ENCODE measurements around the gene FLNC. TPM values are rescaled to one million over a fixed set of nuclear protein-coding genes. Genes with fewer than 3 reads are reported as not detected.
A peak's percentile ranks its signal among the peaks of the same experiment; 100 is the strongest.

Gene FLNC
- total and polyA plus RNA-seq, 9 of the 15 experiments (the other 6 are each of a cell fraction or from before 2014, with no cell fraction given): 0.90 to 155 (median 28.8) TPM

GRCh38 chr7:128831178-128831993 is 1.2 kb downstream of the FLNC start (continued):
- TF ChIP-seq SMAD1 (IDR thresholded peaks at IDR 0.05; ENCODE audit: low read depth, low read length, partially characterized antibody): peak; percentile 50
- TF ChIP-seq ETV6 (IDR thresholded peaks at IDR 0.05; ENCODE audit: borderline replicate concordance in 1 of 2, low read depth in 2 of 2, low read length in 1 of 2): 0 out of 4 replicates have a peak, but pooled peaks of 1 of the 2 experiments have one; percentile 45
- TF ChIP-seq ETV6 (CRISPR knock-in tag; IDR thresholded peaks at IDR 0.05; ENCODE audit: borderline replicate concordance): no peak
- no peak for TF ChIP-seq KDM4B (IDR thresholded peaks at IDR 0.05; ENCODE audit: borderline replicate concordance in 2 of 2, low read depth in 1 of 2)
- TF ChIP-seq DMBX1 (CRISPR knock-in tag; IDR thresholded peaks at IDR 0.05; ENCODE audit: borderline replicate concordance): peak; percentile 36; the same call in 1 of the 2 replicates
- TF ChIP-seq HMG20A (CRISPR knock-in tag; conservative IDR thresholded peaks at IDR 0.05): no peak; the same call in 1 of the 2 replicates
- TF ChIP-seq CREB5 (CRISPR knock-in tag; IDR thresholded peaks at IDR 0.05): no peak
- TF ChIP-seq ZNF592 (IDR thresholded peaks at IDR 0.05): peak; percentile 85; the same call in 1 of the 2 replicates
- TF ChIP-seq HDAC6 (IDR thresholded peaks at IDR 0.05; ENCODE audit: low read depth, low read length): no peak
- no peak for TF ChIP-seq ARID3A (IDR thresholded peaks at IDR 0.05; ENCODE audit: borderline replicate concordance, low read depth, low read length)
- no peak for TF ChIP-seq PKNOX1 (IDR thresholded peaks at IDR 0.05)
- no peak for TF ChIP-seq ASH1L (IDR thresholded peaks at IDR 0.05; ENCODE audit: borderline replicate concordance, low read depth, partially characterized antibody)
- TF ChIP-seq ZBTB9 (CRISPR knock-in tag; IDR thresholded peaks at IDR 0.05): peak; percentile 62; the same call in 1 of the 2 replicates
- 0 out of 2 replicates have a peak, but pooled peaks have one; percentile 12 for TF ChIP-seq MECOM (CRISPR knock-in tag; IDR thresholded peaks at IDR 0.05)
- 0 out of 2 replicates have a peak, but pooled peaks have one; percentile 13 for TF ChIP-seq ATF7 (IDR thresholded peaks at IDR 0.05)
